Subcutaneous adipose tissue (tissue), 4 donors: ENCODE data around the gene SLF2. TPM values are rescaled to one million over a fixed set of nuclear protein-coding genes. Genes with fewer than 3 reads are reported as not detected.

Experiments
- CTCF ChIP-seq: fragments of 450-650 bp; IDR thresholded peaks from one replicate; pipeline ENCODE4 v1.5.1; 2016; ENCODE audit warnings: low read depth, mild to moderate bottlenecking, control low read depth, antibody characterized with exemption, moderate library complexity
- total RNA-seq, 4 donors: library from RNA; depleted of rRNA; stranded (reverse); fragments of >200 nt; gene quantifications; one replicate each; pipeline ENCODE4 v1.1.0, GENCODE V29; 2016

The SLF2 gene
- total RNA-seq, 4 donors from 2014 or later: 24.9 to 32.6 (median 28.5) TPM

DNA sequence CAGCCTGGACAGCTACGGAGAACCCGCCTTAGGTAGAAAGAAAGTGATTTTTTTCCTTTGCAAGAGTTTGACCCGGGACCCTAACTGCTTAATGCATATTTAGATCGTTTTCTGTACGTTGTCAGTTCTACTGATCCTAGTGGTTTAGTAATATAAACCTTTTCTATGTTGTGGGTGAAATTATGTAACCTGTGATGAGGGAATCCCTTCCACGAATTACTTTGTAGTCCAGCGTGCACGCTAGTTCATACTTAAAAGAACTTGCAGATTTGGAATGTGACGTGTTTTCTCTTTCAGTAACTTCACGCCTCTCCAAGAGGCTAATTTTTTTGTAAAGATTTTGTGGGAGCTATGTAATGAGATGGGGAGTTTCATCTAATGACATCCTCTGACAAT lies 705 bp downstream of the SLF2 start:
- TF ChIP-seq CTCF: no peak

DNA sequence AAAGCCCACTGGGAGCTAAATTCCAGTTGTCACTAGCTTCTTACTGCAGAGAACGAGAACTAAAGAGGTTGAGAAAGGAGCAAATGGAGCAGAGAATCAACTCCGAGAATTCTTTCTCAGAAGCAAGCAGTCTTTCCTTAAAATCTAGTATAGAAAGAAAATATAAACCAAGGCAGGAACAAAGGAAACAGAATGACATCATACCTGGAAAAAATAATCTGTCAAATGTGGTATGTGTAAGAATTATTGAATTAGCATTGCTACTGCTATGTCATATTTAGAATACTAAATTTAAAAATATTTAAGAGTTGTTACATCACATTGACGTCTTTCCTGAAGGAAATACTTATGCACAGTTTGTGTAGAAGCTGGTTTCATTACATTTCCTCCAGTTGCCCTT lies 4.3 kb downstream of the SLF2 start:
- TF ChIP-seq CTCF: no peak

DNA sequence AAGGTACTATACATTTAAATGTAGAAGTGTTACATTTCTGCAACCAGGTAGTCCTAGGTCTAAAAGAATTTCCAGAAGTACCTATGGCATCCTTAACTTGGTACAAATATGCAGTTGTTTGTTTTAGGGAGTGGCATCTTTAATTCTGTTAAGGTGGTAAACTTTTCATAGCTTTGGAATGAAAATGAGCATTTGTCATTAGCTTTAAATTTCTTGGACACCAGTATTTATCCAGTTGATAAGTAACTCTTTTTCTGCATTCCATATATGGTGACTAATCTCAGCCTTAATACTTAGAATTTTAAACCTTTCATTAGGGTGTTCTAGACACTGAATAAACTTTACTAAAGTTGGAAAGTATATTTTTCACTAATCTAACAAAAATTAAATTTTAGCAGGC lies 10.8 kb downstream of the SLF2 start:
- no peak for TF ChIP-seq CTCF

DNA sequence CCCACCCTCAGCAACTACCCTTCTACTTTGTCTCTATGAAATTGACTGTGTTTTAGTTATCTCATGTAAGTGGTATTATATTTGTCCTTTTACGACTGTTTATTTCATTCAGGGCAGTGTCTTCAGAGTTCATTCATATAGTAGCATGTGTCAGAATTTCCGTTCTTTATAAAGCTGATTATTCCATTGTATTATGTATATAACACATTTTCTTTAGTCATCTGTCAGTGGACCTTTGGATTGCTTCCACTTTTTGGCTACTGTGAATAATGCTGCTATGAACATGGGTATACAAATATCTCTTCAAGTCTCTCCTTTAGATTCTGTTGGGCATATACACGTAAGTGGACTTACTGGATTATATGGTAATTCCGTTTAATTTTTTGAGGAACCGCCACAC lies 14.5 kb downstream of the SLF2 start:
- no peak for TF ChIP-seq CTCF

DNA sequence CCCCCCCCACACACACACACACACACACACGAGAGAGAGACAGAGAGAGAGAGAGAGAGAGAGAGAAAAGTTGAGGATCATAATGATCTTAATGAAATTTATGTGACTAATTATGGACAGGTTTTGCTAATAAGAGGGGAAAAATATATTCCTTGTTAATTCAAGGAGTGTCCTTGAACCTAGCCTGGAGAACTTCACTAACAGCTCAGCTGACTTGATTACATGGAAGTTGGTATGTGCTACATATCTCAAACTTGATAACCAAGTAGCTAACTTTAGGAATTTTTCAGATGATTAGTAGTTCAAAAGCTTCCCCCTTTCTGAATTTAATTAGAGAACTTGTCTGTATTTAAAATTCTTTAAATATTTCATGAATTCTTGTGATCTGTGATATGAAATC lies 15.3 kb downstream of the SLF2 start:
- TF ChIP-seq CTCF: no peak

DNA sequence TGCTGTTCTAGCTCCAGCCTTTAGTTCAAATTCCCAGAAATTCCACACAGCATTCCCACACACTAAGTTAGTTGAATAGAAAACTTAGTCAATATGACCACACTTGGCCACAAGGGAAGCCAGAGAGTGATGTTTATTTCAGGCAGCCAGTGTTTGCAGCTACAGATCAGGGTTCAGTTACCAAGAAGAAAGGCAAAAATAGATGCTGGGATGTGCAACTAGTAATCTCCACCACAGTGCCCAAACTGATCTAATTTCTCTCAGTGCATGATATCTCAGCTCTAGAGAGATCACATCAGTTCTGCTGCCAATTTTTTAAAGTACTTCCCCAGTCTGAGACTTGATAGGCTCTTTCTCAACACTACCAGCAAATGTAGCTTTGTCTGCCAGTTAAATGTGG lies 17.6 kb downstream of the SLF2 start:
- TF ChIP-seq CTCF: no peak

DNA sequence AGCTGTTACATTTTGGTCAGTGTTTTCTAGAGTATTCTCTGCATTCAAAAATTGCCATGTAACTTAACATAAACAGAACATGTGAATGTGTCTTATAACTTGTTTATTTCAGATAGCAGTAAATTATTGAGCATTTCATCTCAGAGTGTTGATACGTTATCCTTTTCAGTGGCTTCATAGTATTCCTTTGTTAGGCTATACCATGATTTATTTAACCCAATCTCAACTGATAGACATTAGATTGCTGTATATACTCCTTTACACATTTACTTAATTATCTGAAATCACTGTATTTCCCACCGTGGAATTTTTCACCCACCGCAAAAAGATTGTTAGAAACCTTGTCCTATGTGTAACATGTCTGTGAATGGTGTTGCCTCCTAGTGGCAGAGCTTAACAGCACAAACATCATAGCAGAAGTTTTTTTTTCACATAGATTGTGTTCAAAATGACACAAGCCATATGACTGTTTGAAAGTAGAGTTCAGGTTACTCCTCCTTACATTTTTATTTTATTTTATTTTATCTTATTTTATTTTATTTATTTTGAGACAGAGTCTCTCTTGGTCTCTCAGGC lies 21.4 kb downstream of the SLF2 start:
- no peak for TF ChIP-seq CTCF
